ENCODE data around the gene C1QTNF8.

C1QTNF8 gene

GRCh38 chr16:1038932-1039331 lies 57.1 kb downstream of the C1QTNF8 start:
- H3K4me1 ChIP-seq (ENCODE audit: control insufficient read depth, insufficient read depth, low read length, poor library complexity, severe bottlenecking) = peaks cover 10% of the 10 kb centered on the region
- H3K9me3 ChIP-seq (ENCODE audit: control insufficient read depth, low read length) = no peaks in the 10 kb centered on the region
- no peaks in the 10 kb centered on the region for H3K36me3 ChIP-seq (ENCODE audit: control insufficient read depth, insufficient read depth, low read length)
- no peak overlapping the region for H3K4me3 ChIP-seq (ENCODE audit: extremely low read depth, insufficient read depth, low read length, poor library complexity, severe bottlenecking)
- 92 to 93% methylated on average over 11 to 12 of the region's 12 CpGs for WGBS, 2 experiments (ENCODE audit: insufficient coverage in 2 of 2)
- no peak overlapping the region for H3K27ac ChIP-seq (ENCODE audit: low read depth, low read length, severe bottlenecking)
